GM18517 (cell line): ENCODE data around the gene ADAMTS1.
"Not testable (repeated sequence)": the region's sequence is repeated elsewhere in the genome, so short reads cannot be mapped to it uniquely, and the experiment has no call there.

Experiments used
- ATAC-seq: cut with Tn5 transposase; IDR thresholded peaks from one replicate; pipeline ENCODE4 v1.9.1; 2021; ENCODE audit warnings: mild to moderate bottlenecking, moderate library complexity; ENCODE audit not compliant: unreplicated experiment

Gene ADAMTS1

GRCh38 chr21:26845066-26845758 lies at the start of gene ADAMTS1:
Gene ADAMTS1 (minus strand): TSS chr21:26845409. CDS start chr21:26844954, 455 bp downstream.
- no peak for ATAC-seq

GRCh38 chr21:26892151-26892550 lies 46.9 kb upstream of the ADAMTS1 start:
- no peak for ATAC-seq

DNA sequence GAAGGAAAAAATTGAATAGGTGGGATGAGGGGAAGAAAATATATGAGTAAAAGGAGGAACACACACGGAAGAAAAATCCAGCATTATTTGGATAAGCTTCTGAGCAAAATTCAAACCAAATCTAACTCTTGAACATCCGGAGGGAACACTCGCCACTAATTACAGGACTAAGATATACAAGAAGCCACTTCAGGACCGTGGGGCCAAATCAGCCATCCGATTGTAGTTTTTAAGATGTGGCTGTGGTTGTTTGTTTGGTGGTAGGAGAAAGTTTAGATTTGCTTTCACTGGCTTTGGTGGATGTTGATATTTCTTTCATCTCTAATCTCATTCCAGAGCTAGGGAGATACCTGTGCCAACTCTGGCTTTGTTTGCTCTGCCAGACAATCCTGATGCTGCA lies 43.7 kb upstream of the ADAMTS1 start:
- no peak for ATAC-seq

GRCh38 chr21:26888256-26888655 lies 43.0 kb upstream of the ADAMTS1 start:
- ATAC-seq = no peak

DNA sequence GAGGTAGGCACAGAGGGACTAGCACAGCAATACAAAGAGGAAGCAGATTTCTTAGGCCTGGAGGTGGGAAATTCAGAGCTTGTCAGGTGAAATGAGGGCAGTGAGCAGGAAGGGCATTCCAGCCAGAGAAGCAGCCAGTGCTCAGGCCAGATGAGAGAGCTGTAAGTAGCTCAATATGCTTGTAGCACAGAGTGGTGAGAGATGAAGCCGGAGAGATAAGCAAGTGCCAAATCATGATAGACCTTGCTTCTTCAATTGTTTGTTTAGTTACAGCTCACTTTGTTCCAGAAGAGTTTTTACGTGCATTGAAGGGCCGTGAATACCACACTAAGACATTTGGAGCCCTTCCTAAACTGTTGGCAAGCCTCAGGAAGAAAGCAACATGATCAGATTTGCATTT lies 42.0 kb upstream of the ADAMTS1 start:
- no peak for ATAC-seq

- ATAC-seq = no peak
Measured at GRCh38 chr21:26884436-26884835, 39.2 kb upstream of the ADAMTS1 start.

DNA sequence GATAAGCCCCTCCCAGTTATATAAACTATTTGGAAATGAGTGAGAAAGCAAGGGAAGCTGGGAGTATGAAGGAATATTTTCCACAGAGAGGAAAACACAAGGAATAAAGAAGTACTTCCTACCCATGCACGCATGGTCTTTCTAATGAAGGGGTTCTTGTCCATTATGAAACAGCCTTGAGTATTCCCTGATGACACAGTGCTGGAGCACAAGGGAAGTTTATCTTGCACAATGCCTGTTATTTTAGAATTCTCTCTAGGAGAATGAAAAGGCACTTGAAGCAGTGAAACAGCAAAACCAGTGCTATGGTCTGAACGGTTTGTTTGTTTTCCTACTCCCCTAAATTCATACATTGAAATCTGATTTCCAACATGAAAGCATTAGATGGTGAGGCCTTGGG lies 38.6 kb upstream of the ADAMTS1 start:
- no peak for ATAC-seq

- ATAC-seq = no peak
Measured at GRCh38 chr21:26881504-26882228, 36.5 kb upstream of the ADAMTS1 start.

DNA sequence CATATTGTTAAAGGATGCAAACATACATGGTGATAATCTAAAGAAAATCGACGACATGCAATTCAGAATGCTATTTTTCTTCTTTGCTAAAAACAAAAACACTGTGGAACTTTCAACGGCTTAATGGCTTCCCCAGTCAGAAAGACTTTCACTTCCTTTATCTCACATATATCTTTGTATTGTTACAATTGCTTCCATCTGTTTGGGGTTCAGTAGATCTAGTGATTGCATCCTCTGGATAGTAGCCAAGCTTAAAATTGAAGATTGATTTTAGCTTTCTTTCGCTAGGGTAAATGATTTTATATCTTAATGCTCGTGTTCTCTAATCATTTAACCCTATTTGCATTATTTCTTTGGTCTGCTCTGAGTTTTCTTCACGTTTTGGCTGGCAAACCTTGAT lies 31.8 kb upstream of the ADAMTS1 start:
- no peak for ATAC-seq

GRCh38 chr21:26874347-26874746 lies 29.1 kb upstream of the ADAMTS1 start:
- ATAC-seq = no peak

DNA sequence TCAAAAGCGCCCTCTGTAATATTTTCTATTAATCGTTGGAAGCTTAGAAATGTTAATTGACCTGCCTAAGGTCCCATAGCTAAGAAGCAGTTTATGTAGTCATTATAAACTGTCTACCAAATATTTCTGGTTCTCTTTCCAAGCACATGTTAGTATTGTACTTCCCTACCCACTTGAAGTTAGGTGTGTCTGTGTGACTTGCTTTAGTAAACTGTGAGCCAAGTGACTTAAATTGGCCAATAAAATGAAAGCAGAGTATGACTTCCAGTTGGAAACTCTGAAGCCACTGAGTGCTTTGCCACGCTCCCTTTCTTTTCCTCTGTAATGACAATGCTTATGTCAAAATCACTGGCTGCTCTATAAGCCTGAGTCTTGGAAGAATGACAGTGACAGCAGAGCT lies 20.6 kb upstream of the ADAMTS1 start:
- no peak for ATAC-seq

DNA sequence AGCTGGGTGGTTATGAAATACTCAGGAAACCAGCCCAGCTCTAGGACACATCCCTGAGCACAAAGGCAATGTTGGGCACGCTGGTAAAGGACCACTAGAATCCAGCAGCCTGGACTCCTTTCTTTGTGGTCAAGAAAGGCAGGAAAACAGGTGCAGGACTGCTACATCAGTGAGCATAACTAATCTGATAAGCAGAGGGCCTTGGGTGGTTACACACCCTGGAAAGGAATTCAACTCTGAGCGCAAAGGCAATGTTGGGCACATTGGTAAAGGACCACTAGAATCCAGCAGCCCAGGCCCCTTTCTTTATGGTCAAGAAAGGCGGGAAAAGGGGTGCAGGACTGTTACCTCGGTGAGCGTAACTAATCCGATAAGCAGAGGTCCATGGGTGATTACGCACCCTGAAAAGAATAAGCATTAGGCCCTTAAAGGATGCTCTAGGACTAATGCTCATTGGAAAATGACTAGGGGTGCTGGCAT lies 11.7 kb upstream of the ADAMTS1 start:
- not testable (repeated sequence) for ATAC-seq

DNA sequence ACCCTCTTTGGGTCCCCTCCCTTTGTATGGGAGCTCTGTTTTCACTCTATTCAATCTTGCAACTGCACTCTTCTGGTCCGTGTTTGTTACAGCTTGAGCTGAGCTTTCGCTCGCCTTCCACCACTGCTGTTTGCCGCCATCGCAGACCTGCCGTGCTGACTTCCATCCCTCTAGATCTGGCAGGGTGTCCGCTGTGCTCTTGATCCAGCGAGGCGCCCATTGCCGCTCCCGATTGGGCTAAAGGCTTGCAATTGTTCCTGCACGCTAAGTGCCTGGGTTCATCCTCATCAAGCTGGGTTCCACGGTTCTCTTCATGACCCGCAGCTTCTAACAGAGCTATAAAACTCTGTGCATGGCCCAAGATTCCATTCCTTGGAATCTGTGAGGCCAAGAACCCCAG lies 9.5 kb upstream of the ADAMTS1 start:
- ATAC-seq = not testable (repeated sequence)

GRCh38 chr21:26852423-26852822 lies 7.2 kb upstream of the ADAMTS1 start:
- no peak for ATAC-seq

- no peak for ATAC-seq
Measured at GRCh38 chr21:26851109-26851944, 6.1 kb upstream of the ADAMTS1 start.

GRCh38 chr21:26850116-26850643 lies 5.0 kb upstream of the ADAMTS1 start:
- peak; percentile 51 for ATAC-seq

DNA sequence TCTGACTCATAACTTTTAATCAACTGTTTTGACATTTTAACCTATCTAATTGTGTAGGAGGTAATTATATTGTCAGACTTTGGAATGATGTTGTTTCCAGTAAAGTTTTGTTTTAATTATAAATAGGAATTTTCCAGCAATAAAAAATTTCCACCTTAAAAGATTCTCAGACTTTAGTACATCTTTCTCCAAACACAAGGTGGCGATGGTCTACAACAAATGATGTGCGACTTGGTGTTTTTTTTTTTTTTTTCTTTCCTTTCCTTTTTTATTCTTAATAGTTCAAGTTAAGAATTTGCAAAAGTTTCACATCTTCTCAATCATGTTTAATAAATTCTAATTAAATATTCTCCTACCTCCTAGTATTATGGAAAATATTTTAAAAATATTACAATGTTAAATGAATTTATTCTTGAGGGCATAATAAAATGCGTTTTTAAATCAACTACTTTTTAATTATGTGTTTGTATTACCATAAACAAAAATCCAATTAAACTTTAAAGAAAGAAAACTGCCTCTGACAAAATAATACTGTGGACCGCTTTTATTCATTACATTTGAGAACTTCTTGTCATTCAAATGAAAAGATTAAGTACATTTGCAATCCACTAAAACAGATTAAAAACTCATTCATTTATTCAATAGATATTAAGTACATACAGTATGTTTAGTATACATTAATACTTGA lies 4.4 kb upstream of the ADAMTS1 start:
- no peak for ATAC-seq

DNA sequence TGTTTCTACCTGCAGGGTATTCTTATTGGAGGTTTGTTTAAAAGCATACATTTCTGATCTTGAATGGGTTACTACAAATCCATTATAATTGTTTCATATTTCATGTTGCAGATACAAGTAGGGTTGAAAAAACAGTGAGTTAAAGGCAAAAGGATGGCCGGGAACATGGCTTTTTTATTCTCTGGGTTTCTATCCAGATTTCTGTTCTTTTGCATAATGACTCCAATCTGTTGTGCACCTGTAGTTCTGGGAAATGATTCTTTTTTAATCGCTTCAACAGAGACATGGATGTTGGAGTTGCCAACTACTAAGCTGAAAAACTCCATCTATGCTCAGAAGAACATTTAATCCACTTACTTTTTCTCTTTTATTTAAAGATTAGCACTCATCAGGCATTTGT lies 2.7 kb upstream of the ADAMTS1 start:
- ATAC-seq = no peak

- ATAC-seq = no peak
Measured at GRCh38 chr21:26847002-26847401, 1.8 kb upstream of the ADAMTS1 start.

DNA sequence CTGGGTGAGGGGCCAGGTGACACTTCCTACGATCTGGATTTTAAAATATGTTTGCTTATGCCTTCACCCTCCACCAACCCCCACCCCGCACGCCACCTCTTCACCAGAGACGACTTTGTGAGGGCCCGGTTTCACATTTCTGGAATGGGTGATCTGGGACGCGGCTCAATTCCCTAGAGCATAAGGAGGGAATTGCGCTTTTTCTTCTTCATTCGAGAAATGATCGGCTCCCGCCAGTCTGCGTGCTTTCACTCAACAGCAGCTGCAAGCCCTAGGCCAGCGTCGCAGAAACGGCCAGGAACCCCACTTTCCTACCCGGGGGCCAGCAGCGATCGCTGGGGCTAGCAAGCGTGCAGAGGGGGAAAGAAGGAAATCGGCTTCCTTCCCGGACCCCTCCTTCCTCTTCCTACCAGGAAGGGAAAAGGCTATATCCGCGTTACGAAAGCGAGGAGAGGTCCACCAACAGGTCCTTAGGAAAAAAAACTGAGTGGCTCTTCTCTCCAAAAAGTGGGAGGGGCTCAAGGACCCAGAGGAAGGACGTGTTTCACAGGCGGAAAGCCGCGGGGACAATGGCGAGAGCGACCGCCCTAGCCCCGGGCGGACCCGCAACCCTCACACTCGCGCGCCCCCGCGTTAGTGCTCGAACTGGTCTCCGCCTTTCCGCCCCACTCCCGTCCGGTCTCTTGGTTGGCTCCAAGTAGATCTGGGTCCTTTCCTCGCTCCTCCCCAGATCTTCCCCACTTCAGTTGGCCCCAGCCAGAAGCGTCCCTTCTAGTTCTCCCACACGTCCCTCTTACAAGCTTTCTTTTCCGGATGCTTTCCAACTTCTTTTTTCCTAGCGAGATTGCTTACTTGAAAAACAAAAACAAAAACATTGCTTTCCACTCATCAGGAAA lies 1.1 kb upstream of the ADAMTS1 start:
- no peak for ATAC-seq
